ENCODE data around the gene GCSAM. TPM values are rescaled to one million over a fixed set of nuclear protein-coding genes. Genes with fewer than 3 reads are reported as not detected.

Gene GCSAM
- total and polyA plus RNA-seq, 7 donors, result 0.01 to 0.25 (median 0.04) TPM; not detected in 4

GRCh38 chr3:112115161-112115739 lies 17.8 kb downstream of the GCSAM start:
- ATAC-seq (no peak), DNase-seq (no peak)
- Histone ChIP-seq H3K9me3 (no peaks in the 10 kb centered on the region), H3K4me1 (no peaks in the 10 kb centered on the region), H3K4me3 (no peak overlapping the region), H3K27ac (no peak overlapping the region), H3K27me3 (ENCODE audit: insufficient read depth in 3 of 3, low read length in 2 of 3) (no peaks in the 10 kb centered on the region), H3K36me3 (ENCODE audit: insufficient read depth in 1 of 2, low read depth in 1 of 2) (no peaks in the 10 kb centered on the region)
- intact Hi-C loops (cut with DNase I), result loop anchor here in 1 of 2 donors (10.0 kb wide), 1 partner anchor 420 kb away; no protein-coding TSS in a partner anchor
- TF ChIP-seq CTCF (IDR thresholded peaks at IDR 0.05), result no peak
- 73 to 76% (median 74%) methylated on average over 6 of the region's 6 CpGs for WGBS, 3 donors

- Histone ChIP-seq H3K4me3 (no peak overlapping the region), H3K9me3 (no peaks in the 10 kb centered on the region), H3K27me3 (ENCODE audit: insufficient read depth in 3 of 3, low read length in 2 of 3) (no peaks in the 10 kb centered on the region), H3K27ac (no peak overlapping the region), H3K36me3 (ENCODE audit: insufficient read depth in 1 of 2, low read depth in 1 of 2) (no peaks in the 10 kb centered on the region), H3K4me1 (no peaks in the 10 kb centered on the region)
- no peak for TF ChIP-seq CTCF (IDR thresholded peaks at IDR 0.05)
- WGBS, 3 donors, result 82 to 90% (median 85%) methylated on average over 6 of the region's 6 CpGs
- no peak for DNase-seq
- intact Hi-C loops (cut with DNase I), result loop anchor here in 1 of 2 donors (10.0 kb wide), 1 partner anchor 420 kb away; no protein-coding TSS in a partner anchor
- no peak for ATAC-seq
Observed at GRCh38 chr3:112114576-112115160, 18.4 kb downstream of the GCSAM start.

- Histone ChIP-seq H3K36me3 (ENCODE audit: insufficient read depth in 1 of 2, low read depth in 1 of 2) (no peaks in the 10 kb centered on the region), H3K4me3 (no peak overlapping the region), H3K9me3 (no peaks in the 10 kb centered on the region), H3K27me3 (ENCODE audit: insufficient read depth in 3 of 3, low read length in 2 of 3) (no peaks in the 10 kb centered on the region), H3K4me1 (no peaks in the 10 kb centered on the region), H3K27ac (no peak overlapping the region)
- TF ChIP-seq CTCF (IDR thresholded peaks at IDR 0.05), result peak; percentile 50
- WGBS, 3 donors, result 22 to 41% (median 29%) methylated on average over 3 of the region's 3 CpGs
- intact Hi-C loops (cut with DNase I), result loop anchor here in 1 of 2 donors (10.0 kb wide), 1 partner anchor 423 kb away; no protein-coding TSS in a partner anchor
- DNase-seq (no peak), ATAC-seq (peak in 3 of 4 donors; percentile 48 to 66 (median 59))
Observed at GRCh38 chr3:112111785-112112402, 21.2 kb downstream of the GCSAM start.

- no peaks in the 10 kb centered on the region for H3K9me3 ChIP-seq
- intact Hi-C loops (cut with DNase I), result no loop called here
- no peak for TF ChIP-seq CTCF (IDR thresholded peaks at IDR 0.05)
- no peaks in the 10 kb centered on the region for H3K4me1 ChIP-seq
- no peak overlapping the region for H3K27ac ChIP-seq
- DNase-seq (no peak), ATAC-seq (no peak)
- 55 to 60% (median 56%) methylated on average over 5 of the region's 5 CpGs for WGBS, 3 donors
- no peak overlapping the region for H3K4me3 ChIP-seq
- H3K27me3 ChIP-seq (ENCODE audit: insufficient read depth in 3 of 3, low read length in 2 of 3), result no peaks in the 10 kb centered on the region
- no peaks in the 10 kb centered on the region for H3K36me3 ChIP-seq (ENCODE audit: insufficient read depth in 1 of 2, low read depth in 1 of 2)
Observed at GRCh38 chr3:112109322-112109721, 23.7 kb downstream of the GCSAM start.
